NCI-H524 (cell line): ENCODE data around the gene GCH1.
A peak's percentile ranks its signal among the peaks of the same experiment; 100 is the strongest.
"Not testable (repeated sequence)": the region's sequence is repeated elsewhere in the genome, so short reads cannot be mapped to it uniquely, and the experiment has no call there.

Source experiments
- DNase-seq, 2 experiments: peaks; one replicate each; lab custom pipeline; 2025; lab: John Stamatoyannopoulos, UW

Gene GCH1

GRCh38 chr14:54908190-54908589, 5.6 kb upstream of the GCH1 start:
- no peak for DNase-seq

- no peak for DNase-seq
Observed at GRCh38 chr14:54906075-54906474, 3.4 kb upstream of the GCH1 start.

- DNase-seq = peak; percentile 20 to 72
Observed at GRCh38 chr14:54902143-54902520, 494 bp downstream of the GCH1 start.

DNA sequence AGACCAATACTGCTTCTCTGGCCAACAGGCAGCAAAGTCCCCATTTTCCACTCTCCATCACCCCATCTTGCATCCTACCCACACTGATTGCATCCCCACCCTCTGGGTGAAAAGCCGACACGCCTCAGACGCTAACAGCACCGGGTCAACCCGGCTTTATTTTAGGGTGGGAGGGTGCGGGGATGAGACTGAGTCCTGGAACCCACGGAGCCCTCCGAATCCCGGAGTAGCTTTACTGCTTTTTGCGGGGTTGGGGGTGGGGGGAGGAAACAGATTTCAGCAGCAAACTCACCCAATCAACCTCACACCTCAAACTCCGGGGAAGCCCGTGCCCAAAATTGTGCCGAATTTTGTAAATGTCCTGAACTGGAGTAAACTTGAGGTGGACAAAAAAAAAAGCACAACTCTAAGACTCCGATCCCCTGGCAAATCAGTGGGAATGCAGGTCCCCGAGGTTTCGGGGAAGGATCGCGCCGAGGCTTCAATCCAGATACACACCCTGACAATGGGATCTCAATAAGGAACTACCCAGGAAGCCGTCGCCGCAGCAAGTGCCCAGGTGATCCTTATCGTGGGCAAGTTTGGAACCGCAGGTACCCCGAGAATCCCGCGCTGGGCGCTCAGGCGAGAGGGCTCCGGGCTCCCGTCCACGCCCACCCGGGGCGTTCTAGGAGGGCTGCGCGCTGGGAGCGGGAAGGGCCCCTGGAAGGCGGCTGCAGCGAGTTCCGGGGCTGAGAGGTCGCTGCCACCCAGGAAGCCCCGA, 1.1 kb downstream of the GCH1 start:
- DNase-seq = peak; percentile 11 to 46

DNA sequence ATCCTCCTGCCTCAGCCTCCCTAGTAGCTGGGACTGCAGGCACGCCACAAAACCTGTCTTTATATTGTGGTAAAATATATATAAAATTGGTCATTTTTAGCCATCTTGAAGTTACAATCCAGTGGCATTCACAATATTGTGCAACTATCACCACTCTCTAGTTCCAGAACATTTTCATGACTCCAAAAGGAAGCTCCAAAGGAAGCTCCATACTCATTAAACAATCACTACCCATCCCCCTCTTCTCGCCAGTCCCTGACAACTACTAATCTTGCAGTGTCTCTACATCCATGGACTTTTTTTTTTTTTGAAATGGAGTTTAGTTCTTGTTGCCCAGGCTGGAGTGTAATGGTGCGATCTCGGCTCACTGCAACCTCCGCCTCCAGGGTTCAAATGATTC, 3.1 kb downstream of the GCH1 start:
- no peak for DNase-seq

DNA sequence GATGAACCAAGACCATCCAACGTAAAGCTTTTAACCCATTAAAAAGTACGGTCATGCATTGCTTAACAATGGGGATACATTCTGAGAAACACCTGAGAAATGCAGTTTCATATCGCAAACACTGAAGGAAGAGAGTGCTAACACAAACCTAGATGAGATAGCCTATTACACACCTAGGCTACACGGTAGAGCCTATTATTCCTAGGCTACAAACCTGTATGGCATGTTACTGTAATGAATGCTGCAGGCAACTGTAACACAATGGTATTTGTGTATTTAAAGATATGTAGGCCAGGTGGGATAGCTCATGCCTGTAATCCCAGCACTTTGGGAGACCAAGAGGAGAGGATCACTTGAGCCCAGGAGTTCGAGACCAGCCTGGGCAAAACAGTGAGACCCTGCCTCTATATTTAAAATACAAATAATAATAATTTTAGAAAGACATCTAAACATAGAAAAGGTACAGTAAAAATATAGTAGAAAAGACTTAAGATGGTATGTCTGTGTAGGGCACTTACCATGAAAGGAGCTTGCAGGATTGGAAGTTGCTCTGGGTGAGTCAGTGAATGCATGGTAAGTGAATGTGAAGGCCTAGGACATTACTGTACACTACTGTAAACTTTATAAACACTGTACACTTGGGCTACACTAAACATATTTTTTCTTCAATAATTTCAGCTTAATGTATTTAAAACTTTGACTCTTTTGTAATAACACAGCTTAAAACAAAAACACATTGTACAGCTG, 4.6 kb downstream of the GCH1 start:
- not testable (repeated sequence) for DNase-seq

- no peak for DNase-seq
Observed at GRCh38 chr14:54895683-54896082, 6.9 kb downstream of the GCH1 start.

GRCh38 chr14:54894995-54895394, 7.6 kb downstream of the GCH1 start:
- no peak for DNase-seq

- peak; percentile 56 to 79 for DNase-seq
Observed at GRCh38 chr14:54893151-54893760, 9.4 kb downstream of the GCH1 start.

DNA sequence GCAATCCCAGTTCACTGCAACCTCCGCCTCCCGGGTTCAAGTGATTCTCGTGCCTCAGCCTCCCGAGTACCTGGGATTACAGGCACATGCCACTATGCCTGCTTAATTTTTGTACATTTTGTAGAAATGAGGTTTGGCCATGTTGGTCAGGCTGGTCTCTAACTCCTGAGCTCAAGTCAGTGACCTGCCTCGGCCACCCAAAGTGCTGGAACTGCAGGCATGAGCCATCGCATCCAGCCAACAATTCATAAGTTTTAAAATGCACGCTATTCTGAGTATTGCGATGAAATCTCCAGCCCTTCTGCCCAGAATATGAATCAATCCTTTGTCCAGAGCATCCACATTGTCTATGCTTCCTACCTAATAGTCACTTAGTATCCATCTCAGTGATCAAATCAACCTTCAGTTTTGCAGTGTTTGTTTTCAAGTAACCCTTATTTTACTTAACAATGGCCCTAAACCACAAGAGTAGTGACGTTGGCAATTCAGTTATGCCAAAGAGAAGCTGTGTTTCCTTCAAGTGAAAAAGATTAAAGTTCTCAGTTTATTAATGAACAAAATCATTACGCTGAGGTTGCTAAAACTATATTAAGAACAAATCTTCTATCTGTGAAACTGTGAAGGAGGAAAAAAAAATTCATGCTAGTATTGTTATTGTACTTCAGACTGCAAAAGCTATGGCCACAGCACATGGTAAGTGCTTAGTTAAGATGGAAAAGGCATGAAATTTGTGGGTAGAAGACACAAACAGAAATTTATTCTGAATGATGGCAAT, 11.0 kb downstream of the GCH1 start:
- DNase-seq = no peak

- DNase-seq = no peak
Observed at GRCh38 chr14:54890788-54891187, 11.8 kb downstream of the GCH1 start.

- DNase-seq = no peak
Observed at GRCh38 chr14:54889919-54890318, 12.7 kb downstream of the GCH1 start.

GRCh38 chr14:54882521-54882920, 20.1 kb downstream of the GCH1 start:
- DNase-seq = peak; percentile 85 to 92

GRCh38 chr14:54881761-54882401, 20.7 kb downstream of the GCH1 start:
- DNase-seq = no peak

GRCh38 chr14:54881235-54881760, 21.3 kb downstream of the GCH1 start:
- DNase-seq = no peak

DNA sequence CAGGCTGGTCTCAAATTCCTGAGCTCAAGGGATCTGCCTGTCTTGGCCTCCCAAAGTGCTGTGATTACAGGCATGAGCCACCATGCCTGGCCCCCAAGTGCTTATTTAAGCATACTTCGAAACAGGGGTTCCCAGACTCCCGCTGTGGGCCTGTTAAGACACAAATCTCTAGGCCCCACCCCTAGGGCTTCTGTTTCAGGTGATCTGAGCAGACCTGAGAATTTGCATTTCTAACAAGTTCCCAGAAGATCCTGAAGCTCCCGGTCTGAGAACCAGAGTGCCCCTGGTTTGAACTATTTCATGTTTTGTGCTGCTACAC, 25.0 kb downstream of the GCH1 start:
- no peak for DNase-seq

- DNase-seq = no peak
Observed at GRCh38 chr14:54877015-54877702, 25.5 kb downstream of the GCH1 start.

DNA sequence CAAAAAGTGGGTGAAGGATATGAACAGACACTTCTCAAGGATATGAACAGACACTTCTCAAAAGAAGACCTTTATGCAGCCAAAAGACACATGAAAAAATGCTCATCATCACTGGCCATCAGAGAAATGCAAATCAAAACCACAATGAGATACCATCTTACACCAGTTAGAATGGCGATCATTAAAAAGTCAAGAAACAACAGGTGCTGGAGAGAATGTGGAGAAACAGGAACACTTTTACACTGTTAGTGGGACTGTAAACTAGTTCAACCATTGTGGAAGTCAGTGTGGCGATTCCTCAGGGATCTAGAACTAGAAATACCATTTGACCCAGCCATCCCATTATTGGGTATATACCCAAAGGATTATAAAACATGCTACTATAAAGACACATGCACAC, 27.0 kb downstream of the GCH1 start:
- not testable (repeated sequence) for DNase-seq

- DNase-seq = peak; percentile 68 to 78
Observed at GRCh38 chr14:54870154-54871090, 32.2 kb downstream of the GCH1 start.

DNA sequence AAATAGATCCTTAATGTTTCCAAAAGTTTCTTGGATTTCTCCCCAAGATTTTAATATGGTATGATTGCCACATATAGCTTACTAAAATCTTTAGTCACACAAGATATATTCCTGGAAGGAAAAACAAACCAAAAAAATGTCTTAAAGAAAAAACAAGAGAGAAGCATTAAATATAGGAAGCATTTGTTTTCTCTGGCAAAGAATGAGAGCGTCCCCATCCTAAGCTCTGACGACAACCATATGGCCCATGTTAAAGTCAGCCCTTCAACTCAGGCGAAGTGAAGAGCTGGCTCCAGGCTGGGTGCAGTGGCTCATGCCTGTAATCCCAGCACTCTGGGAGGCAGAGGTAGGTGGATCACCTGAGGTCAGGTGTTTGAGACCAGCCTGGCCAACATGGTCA, 35.6 kb downstream of the GCH1 start:
- DNase-seq = peak in 1 of 2 experiments; percentile 33
